A673 (cell line): ENCODE results near the gene TECTA.

Experiments
- EZH2 ChIP-seq: fragments of 200-600 bp; sonication (generic); IDR thresholded peaks from 2 replicates; pipeline ENCODE4 v1.6.1; 2017; ENCODE audit warnings: borderline replicate concordance, low read depth, mild to moderate bottlenecking, mixed read lengths, antibody characterized with exemption, low read length; ENCODE audit not compliant: poor library complexity, severe bottlenecking
- TF ChIP-seq, protein P1 (sequence below): fragments of 300-800, 200-600 bp; sonication (generic); conservative IDR thresholded peaks from 2 replicates; pipeline ENCODE4 v1.5.1; 2017; ENCODE audit warnings: low read depth, mild to moderate bottlenecking, antibody characterized with exemption, low read length, moderate library complexity, mixed read lengths

- TF ChIP-seq, protein P1, sequence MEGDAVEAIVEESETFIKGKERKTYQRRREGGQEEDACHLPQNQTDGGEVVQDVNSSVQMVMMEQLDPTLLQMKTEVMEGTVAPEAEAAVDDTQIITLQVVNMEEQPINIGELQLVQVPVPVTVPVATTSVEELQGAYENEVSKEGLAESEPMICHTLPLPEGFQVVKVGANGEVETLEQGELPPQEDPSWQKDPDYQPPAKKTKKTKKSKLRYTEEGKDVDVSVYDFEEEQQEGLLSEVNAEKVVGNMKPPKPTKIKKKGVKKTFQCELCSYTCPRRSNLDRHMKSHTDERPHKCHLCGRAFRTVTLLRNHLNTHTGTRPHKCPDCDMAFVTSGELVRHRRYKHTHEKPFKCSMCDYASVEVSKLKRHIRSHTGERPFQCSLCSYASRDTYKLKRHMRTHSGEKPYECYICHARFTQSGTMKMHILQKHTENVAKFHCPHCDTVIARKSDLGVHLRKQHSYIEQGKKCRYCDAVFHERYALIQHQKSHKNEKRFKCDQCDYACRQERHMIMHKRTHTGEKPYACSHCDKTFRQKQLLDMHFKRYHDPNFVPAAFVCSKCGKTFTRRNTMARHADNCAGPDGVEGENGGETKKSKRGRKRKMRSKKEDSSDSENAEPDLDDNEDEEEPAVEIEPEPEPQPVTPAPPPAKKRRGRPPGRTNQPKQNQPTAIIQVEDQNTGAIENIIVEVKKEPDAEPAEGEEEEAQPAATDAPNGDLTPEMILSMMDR, result no peak
- TF ChIP-seq EZH2, result no peak
Observed at GRCh38 chr11:121188776-121189175, 87.7 kb downstream of the TECTA start.
